Transverse colon (tissue), 4 donors: ENCODE measurements around the gene COL20A1.

Experiments used
- CTCF ChIP-seq, 5 experiments: fragments of 200-600 bp in 3 of 5; fragments of 450-650 bp in 2 of 5; sonication (generic) in 3 of 5; IDR thresholded peaks; 1 replicate in 2 of 5; 2 replicates in 3 of 5; pipeline ENCODE4 v1.5.1; 2016 to 2017; ENCODE audit warnings: antibody characterized with exemption in 5 of 5, inconsistent platforms in 3 of 5, mild to moderate bottlenecking in 2 of 5, moderate library complexity in 1 of 5
- EP300 ChIP-seq: sonication (generic); formaldehyde crosslinking; IDR thresholded peaks from one replicate; pipeline ENCODE4 v1.6.1; 2017; ENCODE audit warnings: antibody characterized with exemption, low read depth
- POLR2AphosphoS5 ChIP-seq, 3 donors: sonication (generic); formaldehyde crosslinking; IDR thresholded peaks; one replicate each; pipeline ENCODE4 v1.6.1; 2016; ENCODE audit warnings: antibody characterized with exemption in 3 of 3

- TF ChIP-seq CTCF (IDR thresholded peaks at IDR 0.05) (no peak), POLR2AphosphoS5 (IDR thresholded peaks at IDR 0.05) (no peak), EP300 (no peak)
These were observed 27.7 kb downstream of the COL20A1 start for GRCh38 chr20:63320616-63321147.
